AG09309 (cell line): ENCODE measurements around the gene LPCAT1.

Source experiments
- DNase-seq: peaks from one replicate; pipeline ENCODE4 v3.0.0-alpha.2; 2010; ENCODE audit warnings: low read depth
- H3K4me3 ChIP-seq: 2 replicates; pipeline ENCODE4 v1.5.1; 2011; ENCODE audit warnings: mild to moderate bottlenecking, low read depth, low read length, moderate library complexity; ENCODE audit not compliant: control insufficient read depth
- TF ChIP-seq, protein P1 (sequence below): IDR thresholded peaks from 2 replicates; pipeline ENCODE4 v1.5.1; 2011; ENCODE audit warnings: mild to moderate bottlenecking, low read depth, low read length, inconsistent platforms; ENCODE audit not compliant: insufficient read depth, control insufficient read depth; ENCODE audit errors: missing control alignments

Gene LPCAT1

DNA sequence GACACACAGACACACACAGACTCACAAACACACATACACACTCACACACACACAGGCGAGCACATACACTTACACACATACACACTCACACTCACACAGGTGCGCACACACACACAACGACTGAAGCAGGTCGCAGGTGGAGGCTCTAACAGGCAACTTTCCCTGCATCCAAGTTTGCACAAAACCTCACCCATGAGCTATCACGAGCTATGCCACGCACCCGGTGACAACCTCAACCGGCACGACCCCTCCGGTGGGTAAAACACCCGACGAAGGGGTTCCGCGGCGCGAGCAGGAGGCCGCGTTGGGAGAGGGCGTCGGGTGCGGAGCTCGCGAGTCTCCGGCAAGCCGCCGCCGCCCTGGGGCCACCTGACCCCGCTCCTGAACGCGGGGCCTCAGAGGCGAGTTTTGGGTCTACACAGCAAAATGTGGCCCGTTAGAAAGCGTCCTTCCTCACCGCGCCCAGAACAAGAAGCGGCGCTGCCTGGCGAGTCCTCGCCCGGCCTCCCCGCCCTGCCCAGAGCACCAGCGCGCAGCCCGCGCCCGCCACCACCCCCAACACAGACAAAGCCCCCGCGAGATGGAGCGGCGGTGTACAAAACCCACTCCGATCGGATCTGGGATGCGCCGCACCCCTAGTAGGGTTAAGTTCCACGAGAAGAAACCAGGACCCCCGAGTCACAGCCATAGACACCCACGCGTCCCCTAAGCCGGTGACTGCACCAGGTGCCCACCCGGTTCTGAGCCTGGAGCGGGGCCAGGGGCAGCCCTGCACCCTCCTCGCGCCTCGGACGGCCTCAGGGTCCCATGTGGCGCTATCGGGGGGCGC is 79.2 kb downstream of the LPCAT1 start:
- TF ChIP-seq, protein P1, sequence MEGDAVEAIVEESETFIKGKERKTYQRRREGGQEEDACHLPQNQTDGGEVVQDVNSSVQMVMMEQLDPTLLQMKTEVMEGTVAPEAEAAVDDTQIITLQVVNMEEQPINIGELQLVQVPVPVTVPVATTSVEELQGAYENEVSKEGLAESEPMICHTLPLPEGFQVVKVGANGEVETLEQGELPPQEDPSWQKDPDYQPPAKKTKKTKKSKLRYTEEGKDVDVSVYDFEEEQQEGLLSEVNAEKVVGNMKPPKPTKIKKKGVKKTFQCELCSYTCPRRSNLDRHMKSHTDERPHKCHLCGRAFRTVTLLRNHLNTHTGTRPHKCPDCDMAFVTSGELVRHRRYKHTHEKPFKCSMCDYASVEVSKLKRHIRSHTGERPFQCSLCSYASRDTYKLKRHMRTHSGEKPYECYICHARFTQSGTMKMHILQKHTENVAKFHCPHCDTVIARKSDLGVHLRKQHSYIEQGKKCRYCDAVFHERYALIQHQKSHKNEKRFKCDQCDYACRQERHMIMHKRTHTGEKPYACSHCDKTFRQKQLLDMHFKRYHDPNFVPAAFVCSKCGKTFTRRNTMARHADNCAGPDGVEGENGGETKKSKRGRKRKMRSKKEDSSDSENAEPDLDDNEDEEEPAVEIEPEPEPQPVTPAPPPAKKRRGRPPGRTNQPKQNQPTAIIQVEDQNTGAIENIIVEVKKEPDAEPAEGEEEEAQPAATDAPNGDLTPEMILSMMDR = no peak
- no peak for DNase-seq
- no peak overlapping the region for H3K4me3 ChIP-seq

GRCh38 chr5:1443991-1444360 is 79.8 kb downstream of the LPCAT1 start:
- DNase-seq = no peak
- TF ChIP-seq, protein P1 = no peak

GRCh38 chr5:1443171-1443570 is 80.6 kb downstream of the LPCAT1 start:
- no peak for DNase-seq
- TF ChIP-seq, protein P1 = no peak
- no peak overlapping the region for H3K4me3 ChIP-seq

More at GRCh38 chr5:1443991-1444360, 79.8 kb downstream of the LPCAT1 start:
- no peak overlapping the region for H3K4me3 ChIP-seq

- DNase-seq = no peak
- H3K4me3 ChIP-seq = no peak overlapping the region
- TF ChIP-seq, protein P1 = no peak
These were observed 81.3 kb downstream of the LPCAT1 start for GRCh38 chr5:1442222-1443145.

DNA sequence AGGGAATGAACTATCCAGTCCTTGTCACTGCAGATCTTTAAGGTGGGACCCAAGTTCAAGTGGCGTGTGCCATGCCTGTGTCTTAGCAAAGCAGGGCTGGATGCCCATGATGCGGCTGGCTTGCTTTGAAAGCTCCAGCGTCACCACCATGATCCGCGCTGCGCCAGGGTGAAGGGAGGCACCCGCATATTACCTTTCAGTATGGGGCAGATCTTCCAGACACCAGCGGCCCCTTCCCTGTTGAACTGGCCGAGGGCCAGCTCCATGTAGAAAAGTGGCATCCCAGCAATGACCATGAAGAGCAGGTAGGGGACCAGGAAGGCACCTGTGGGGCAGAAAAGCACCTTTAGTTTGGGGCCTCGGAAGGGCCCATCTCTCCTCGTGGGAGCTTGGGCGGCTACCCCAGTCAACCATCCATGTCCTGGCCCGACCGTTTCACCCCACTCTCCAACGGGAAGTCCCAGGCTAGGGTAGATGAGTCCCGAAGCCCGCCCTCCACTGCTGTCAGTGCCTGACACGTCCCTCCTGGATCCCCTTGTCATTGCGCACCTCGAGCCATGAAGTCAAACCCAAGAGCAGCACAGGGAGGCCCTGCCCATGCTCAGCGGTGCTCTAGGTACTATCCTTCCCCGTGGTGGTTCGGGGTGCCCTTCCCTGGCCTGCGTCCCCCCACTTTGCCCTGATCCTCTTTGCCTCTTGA is 82.4 kb downstream of the LPCAT1 start:
- no peak overlapping the region for H3K4me3 ChIP-seq
- TF ChIP-seq, protein P1 = no peak
- no peak for DNase-seq

GRCh38 chr5:1440098-1440493 is 83.7 kb downstream of the LPCAT1 start:
- TF ChIP-seq, protein P1 = no peak
- no peak for DNase-seq

More at GRCh38 chr5:1440098-1440493, 83.7 kb downstream of the LPCAT1 start:
- no peak overlapping the region for H3K4me3 ChIP-seq
